WI38 (cell line): ENCODE results near the gene BCL11B.

Experiments used
- H3K4me3 ChIP-seq: 2 replicates; pipeline ENCODE4 v1.5.1; 2011; ENCODE audit warnings: low read depth, mild to moderate bottlenecking, control low read depth, low read length
- CTCF ChIP-seq: IDR thresholded peaks from 2 replicates; pipeline ENCODE4 v1.5.1; 2012; ENCODE audit warnings: low read depth, mild to moderate bottlenecking, control low read depth, low read length

The BCL11B gene

GRCh38 chr14:99277530-99277929 lies 5.5 kb upstream of the BCL11B start:
- H3K4me3 ChIP-seq, result no peak overlapping the region
- TF ChIP-seq CTCF, result no peak

GRCh38 chr14:99276482-99276881 lies 4.5 kb upstream of the BCL11B start:
- no peak overlapping the region for H3K4me3 ChIP-seq
- no peak for TF ChIP-seq CTCF

- no peak for TF ChIP-seq CTCF
- no peak overlapping the region for H3K4me3 ChIP-seq
These were observed 3.2 kb upstream of the BCL11B start for GRCh38 chr14:99275222-99275584.

- H3K4me3 ChIP-seq, result peak overlapping the region; percentile 24; the same call in 1 of the 2 replicates
- TF ChIP-seq CTCF, result no peak
These were observed 2.6 kb upstream of the BCL11B start for GRCh38 chr14:99274346-99275221.

GRCh38 chr14:99273766-99274345 lies 1.9 kb upstream of the BCL11B start:
- peak overlapping the region; percentile 24; the same call in 1 of the 2 replicates for H3K4me3 ChIP-seq
- TF ChIP-seq CTCF, result no peak

- no peak for TF ChIP-seq CTCF
- H3K4me3 ChIP-seq, result no peak overlapping the region
These were observed 1.1 kb upstream of the BCL11B start for GRCh38 chr14:99272899-99273765.
